HFFc6 (cell line): ENCODE data around the gene FAM111A. TPM values are rescaled to one million over a fixed set of nuclear protein-coding genes. Genes with fewer than 3 reads are reported as not detected.

Source experiments
- DNase-seq: peaks from one replicate; pipeline ENCODE4 v3.0.0-alpha.2; 2018
- H3K27ac Mint-ChIP-seq: 2 replicates; pipeline ENCODE4 v1.8.0; 2020; ENCODE audit warnings: mild to moderate bottlenecking, mixed read lengths
- H3K27me3 Mint-ChIP-seq: 2 replicates; pipeline ENCODE4 v1.8.0; 2021; ENCODE audit warnings: mild to moderate bottlenecking, moderate library complexity, mixed read lengths; ENCODE audit not compliant: insufficient read depth
- H3K36me3 Mint-ChIP-seq: 2 replicates; pipeline ENCODE4 v1.8.0; 2021; ENCODE audit warnings: low read depth, mixed read lengths
- H3K4me1 Mint-ChIP-seq: 2 replicates; pipeline ENCODE4 v1.8.0; 2020; ENCODE audit warnings: low read depth, mixed read lengths
- H3K4me3 Mint-ChIP-seq: 2 replicates; pipeline ENCODE4 v1.8.0; 2020; ENCODE audit warnings: mild to moderate bottlenecking, moderate library complexity, mixed read lengths
- H3K9me3 Mint-ChIP-seq: 2 replicates; pipeline ENCODE4 v1.8.0; 2020; ENCODE audit warnings: mild to moderate bottlenecking, mixed read lengths
- total RNA-seq, 6 experiments: library from RNA; stranded (reverse); fragmentation: NEBNext Ultra II Directional; extraction: Animal tissue kit (Norgen Biotek cat#: 25700); gene quantifications; 2 replicates in 1 of 6; 3 replicates in 5 of 6; pipeline ENCODE4 v1.2.3, GENCODE V29; 2021
- TF ChIP-seq, protein P1 (sequence below): fragments of 200-600 bp; sonication (generic); IDR thresholded peaks from 2 replicates; pipeline ENCODE4 v1.5.0; 2021; ENCODE audit warnings: antibody characterized with exemption, mild to moderate bottlenecking

Gene FAM111A
- total RNA-seq, 6 experiments from 2014 or later = 28.7 to 56.6 (median 46.7) TPM

DNA sequence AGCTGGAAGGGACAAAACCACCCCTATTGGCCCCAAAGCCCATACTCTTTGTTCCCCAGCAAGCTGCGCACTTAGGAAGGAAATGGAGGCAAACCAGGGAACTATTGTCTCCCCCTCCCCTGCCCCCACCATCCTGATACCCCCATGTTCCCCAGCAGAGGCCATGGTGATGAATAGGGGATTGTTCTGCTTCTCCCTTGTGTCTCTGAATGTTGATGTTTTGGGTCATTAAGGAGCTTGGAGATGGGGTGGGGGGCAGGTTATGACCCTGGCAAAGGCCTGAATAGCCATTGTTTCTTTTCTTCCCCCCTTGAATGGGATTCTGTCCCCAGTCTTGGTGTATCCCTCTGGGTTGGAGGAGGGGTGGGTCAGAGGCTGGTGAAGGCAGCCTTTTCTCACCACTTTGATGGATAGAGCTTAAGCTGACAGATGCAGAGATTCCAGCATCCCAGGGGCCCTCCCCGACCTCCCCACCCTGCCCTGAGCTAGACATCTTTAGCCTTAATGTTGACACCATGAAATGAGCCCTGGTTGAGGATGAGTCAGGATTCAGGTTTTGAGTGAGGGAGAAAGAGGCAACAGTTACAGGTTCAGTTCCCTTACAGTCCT, 37.6 kb downstream of the FAM111A start:
- Mint-ChIP-seq H3K4me1 (peaks cover 22% of the 10 kb centered on the region), H3K27ac (no peak overlapping the region), H3K36me3 (peaks cover 8% of the 10 kb centered on the region; the same call in 1 of the 2 replicates), H3K9me3 (no peaks in the 10 kb centered on the region), H3K4me3 (no peak overlapping the region), H3K27me3 (peaks cover 2% of the 10 kb centered on the region)
- TF ChIP-seq, protein P1, sequence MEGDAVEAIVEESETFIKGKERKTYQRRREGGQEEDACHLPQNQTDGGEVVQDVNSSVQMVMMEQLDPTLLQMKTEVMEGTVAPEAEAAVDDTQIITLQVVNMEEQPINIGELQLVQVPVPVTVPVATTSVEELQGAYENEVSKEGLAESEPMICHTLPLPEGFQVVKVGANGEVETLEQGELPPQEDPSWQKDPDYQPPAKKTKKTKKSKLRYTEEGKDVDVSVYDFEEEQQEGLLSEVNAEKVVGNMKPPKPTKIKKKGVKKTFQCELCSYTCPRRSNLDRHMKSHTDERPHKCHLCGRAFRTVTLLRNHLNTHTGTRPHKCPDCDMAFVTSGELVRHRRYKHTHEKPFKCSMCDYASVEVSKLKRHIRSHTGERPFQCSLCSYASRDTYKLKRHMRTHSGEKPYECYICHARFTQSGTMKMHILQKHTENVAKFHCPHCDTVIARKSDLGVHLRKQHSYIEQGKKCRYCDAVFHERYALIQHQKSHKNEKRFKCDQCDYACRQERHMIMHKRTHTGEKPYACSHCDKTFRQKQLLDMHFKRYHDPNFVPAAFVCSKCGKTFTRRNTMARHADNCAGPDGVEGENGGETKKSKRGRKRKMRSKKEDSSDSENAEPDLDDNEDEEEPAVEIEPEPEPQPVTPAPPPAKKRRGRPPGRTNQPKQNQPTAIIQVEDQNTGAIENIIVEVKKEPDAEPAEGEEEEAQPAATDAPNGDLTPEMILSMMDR = no peak
- no peak for DNase-seq

DNA sequence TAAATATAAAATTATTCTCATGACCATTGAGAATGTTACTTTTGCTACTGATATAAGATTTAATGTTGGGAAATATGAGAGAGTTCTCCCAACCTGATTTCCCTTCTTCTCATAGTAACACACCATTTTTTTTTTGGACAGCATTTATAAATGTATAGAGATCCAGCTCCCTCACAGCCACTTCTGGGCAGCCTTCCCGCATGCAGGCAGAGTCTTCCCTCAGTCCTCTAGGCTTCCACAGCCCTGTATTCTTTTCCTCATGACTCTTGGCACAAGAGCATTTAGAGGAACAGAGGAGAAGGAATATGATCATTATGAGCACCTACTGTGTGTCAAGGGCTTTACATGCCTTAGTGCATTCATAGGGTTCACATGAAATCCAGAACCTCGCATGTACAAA, 38.3 kb downstream of the FAM111A start:
- TF ChIP-seq, protein P1 = no peak
- Mint-ChIP-seq H3K27ac (no peak overlapping the region), H3K27me3 (peaks cover 2% of the 10 kb centered on the region), H3K4me3 (no peak overlapping the region), H3K4me1 (peaks cover 20% of the 10 kb centered on the region), H3K36me3 (peaks cover 8% of the 10 kb centered on the region; the same call in 1 of the 2 replicates), H3K9me3 (no peaks in the 10 kb centered on the region)
- DNase-seq = no peak

DNA sequence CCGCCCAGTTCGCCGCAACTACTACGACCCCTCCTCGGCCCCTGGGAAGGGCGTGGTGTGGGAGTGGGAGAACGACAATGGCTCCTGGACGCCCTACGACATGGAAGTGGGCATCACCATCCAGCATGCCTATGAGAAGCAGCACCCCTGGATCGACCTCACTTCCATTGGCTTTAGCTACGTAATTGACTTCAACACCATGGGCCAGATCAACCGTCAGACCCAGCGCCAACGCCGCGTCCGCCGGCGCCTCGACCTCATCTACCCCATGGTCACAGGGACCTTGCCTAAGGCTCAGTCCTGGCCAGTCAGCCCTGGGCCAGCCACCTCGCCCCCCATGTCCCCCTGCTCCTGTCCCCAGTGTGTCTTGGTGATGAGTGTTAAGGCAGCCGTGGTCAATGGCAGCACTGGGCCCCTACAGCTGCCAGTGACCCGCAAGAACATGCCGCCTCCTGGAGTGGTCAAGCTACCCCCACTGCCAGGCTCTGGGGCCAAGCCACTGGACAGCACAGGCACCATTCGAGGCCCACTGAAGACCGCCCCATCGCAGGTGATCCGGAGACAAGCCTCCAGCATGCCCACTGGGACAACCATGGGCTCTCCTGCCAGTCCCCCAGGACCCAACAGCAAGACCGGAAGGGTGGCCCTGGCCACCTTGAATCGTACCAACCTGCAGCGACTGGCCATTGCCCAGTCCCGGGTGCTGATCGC, 39.2 kb downstream of the FAM111A start:
- peaks cover 22% of the 10 kb centered on the region for H3K4me1 Mint-ChIP-seq
- no peak for DNase-seq
- no peaks in the 10 kb centered on the region for H3K9me3 Mint-ChIP-seq
- peaks cover 8% of the 10 kb centered on the region; the same call in 1 of the 2 replicates for H3K36me3 Mint-ChIP-seq
- peaks cover 2% of the 10 kb centered on the region for H3K27me3 Mint-ChIP-seq
- TF ChIP-seq, protein P1 = no peak
- no peak overlapping the region for H3K27ac Mint-ChIP-seq
- no peak overlapping the region for H3K4me3 Mint-ChIP-seq

DNA sequence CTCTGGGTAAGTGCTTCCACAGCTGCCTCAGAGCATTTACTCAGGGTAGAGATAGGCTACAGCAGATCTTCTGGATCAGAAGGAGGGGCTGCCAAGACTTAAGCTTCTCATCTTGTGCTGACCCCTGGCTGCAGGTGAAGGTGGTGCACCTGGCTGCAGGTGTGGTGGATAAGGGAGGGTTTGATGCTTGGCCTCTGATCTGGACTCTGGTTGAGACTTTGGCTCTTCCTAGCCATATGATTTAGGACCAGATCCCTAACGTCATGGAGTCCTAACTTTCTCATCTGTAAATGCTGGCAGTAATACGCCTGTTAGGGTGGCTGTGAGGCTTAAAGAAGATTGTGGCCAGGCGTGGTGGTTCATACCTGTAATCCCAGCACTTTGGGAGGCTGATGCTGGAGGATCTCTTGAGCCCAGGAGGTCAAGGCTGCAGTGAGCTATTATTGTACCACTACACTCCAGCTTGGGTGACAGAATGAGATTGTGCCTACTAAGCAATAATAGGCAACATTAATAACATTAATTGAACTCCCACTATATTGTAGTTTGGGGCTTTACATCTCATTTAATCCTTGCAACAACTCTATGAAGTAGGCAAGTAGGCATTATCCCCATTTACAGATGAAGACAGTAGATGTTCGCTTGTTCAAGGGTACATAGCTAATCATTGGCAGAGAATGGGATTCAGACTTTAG, 39.9 kb downstream of the FAM111A start:
- peaks cover 2% of the 10 kb centered on the region; the same call in 1 of the 2 replicates for H3K36me3 Mint-ChIP-seq
- H3K27me3 Mint-ChIP-seq = peaks cover 2% of the 10 kb centered on the region
- no peak overlapping the region for H3K4me3 Mint-ChIP-seq
- H3K4me1 Mint-ChIP-seq = peaks cover 29% of the 10 kb centered on the region
- TF ChIP-seq, protein P1 = peak; percentile 49; the same call in 1 of the 2 replicates
- DNase-seq = no peak
- H3K9me3 Mint-ChIP-seq = no peaks in the 10 kb centered on the region
- no peak overlapping the region for H3K27ac Mint-ChIP-seq

DNA sequence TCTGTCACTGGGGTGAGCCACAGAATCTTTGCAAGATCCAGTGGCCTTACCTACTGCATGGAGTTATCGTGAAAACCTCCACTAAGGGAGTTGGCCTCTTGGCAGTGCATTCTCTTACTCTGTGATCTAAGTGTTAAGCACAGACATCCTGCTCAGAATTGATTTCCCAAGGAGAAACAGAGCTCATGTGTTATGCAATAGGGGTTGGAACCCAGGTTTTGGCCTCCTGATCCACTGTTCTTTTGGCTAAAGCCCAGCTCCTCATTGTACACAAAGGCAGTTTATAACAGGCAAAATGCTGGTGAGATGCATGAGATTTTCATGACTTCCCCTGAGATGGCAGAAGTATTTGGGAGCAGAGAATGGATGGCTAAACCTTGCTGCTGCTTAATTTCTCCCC, 41.1 kb downstream of the FAM111A start:
- no peaks in the 10 kb centered on the region; the same call in 1 of the 2 replicates for H3K36me3 Mint-ChIP-seq
- H3K9me3 Mint-ChIP-seq = no peaks in the 10 kb centered on the region
- TF ChIP-seq, protein P1 = no peak
- no peak overlapping the region for H3K4me3 Mint-ChIP-seq
- peaks cover 4% of the 10 kb centered on the region for H3K27me3 Mint-ChIP-seq
- no peak for DNase-seq
- H3K4me1 Mint-ChIP-seq = peaks cover 33% of the 10 kb centered on the region
- H3K27ac Mint-ChIP-seq = no peak overlapping the region
